Measurements from ENCODE around the gene PCDHA8. TPM values are rescaled to one million over a fixed set of nuclear protein-coding genes. Genes with fewer than 3 reads are reported as not detected.

PCDHA8 gene
- total and polyA plus RNA-seq, 9 of the 15 experiments (the other 6 are each of a cell fraction or from before 2014, with no cell fraction given), result not detected

DNA sequence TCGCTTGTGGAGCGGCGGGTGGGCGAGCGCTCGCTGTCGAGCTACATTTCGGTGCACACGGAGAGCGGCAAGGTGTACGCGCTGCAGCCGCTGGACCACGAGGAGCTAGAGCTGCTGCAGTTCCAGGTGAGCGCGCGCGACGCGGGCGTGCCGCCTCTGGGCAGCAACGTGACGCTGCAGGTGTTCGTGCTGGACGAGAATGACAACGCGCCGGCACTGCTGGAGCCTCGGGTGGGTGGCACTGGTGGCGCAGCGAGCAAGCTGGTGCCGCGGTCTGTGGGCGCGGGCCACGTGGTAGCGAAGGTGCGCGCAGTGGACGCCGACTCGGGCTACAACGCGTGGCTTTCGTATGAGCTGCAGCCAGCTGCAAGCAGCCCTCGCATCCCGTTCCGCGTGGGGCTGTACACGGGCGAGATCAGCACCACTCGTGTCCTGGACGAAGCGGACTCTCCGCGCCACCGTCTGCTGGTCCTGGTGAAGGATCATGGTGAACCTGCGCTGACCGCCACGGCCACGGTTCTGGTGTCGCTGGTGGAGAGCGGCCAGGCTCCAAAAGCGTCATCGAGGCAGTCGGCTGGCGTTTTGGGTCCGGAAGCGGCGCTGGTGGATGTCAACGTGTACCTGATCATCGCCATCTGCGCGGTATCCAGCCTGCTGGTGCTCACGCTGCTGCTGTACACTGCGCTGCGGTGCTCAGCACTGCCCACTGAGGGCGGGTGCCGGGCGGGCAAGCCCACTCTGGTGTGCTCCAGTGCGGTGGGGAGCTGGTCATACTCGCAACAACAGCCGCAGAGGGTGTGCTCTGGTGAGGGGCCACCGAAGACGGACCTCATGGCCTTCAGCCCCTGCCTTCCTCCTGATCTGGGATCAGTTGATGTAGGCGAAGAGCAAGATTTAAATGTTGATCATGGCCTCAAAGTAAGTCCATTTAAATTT lies 2.1 kb downstream of the PCDHA8 start:
- Histone ChIP-seq H3K36me3 (ENCODE audit: control insufficient read depth, insufficient read depth, low read length) (no peaks in the 10 kb centered on the region), H3K4me1 (replicated peaks in 1 of 2; ENCODE audit: control insufficient read depth in 2 of 2, insufficient read depth in 2 of 2, low read length in 2 of 2) (peaks cover 0 to 3% of the 10 kb centered on the region in 2 experiments; a peak in 1 of 5 replicates), H3K79me2 (ENCODE audit: control insufficient read depth, insufficient read depth, low read length) (no peaks in the 10 kb centered on the region), H3K9ac (ENCODE audit: insufficient read depth in 1 of 2, low read depth in 2 of 2, low read length in 2 of 2) (no peak overlapping the region), H3K4me2 (ENCODE audit: insufficient read depth, low read length) (no peak overlapping the region), H3K27ac (ENCODE audit: extremely low read depth, low read depth, low read length) (no peak overlapping the region), H3K27me3 (ENCODE audit: control insufficient read depth in 2 of 2, insufficient read depth in 2 of 2, low read length in 2 of 2) (no peaks in the 10 kb centered on the region), H3K4me3 (no peak overlapping the region), H3K9me3 (replicated peaks; ENCODE audit: control insufficient read depth, insufficient read depth, low read depth, low read length) (no peaks in the 10 kb centered on the region), H2AFZ (ENCODE audit: low read depth, low read length) (no peak overlapping the region), H3K9me1 (ENCODE audit: control insufficient read depth, insufficient read depth, low read length) (no peaks in the 10 kb centered on the region), H4K20me1 (replicated peaks; ENCODE audit: control insufficient read depth, insufficient read depth, low read length) (no peaks in the 10 kb centered on the region)
- in situ Hi-C loops (cut with MboI) (no loop called here), intact Hi-C loops (cut with micrococcal nuclease) (no loop called here)
- no peak for DNase-seq (ENCODE audit: extremely low read depth in 1 of 4, low spot score in 3 of 4)
- no peak for ATAC-seq
- 34% methylated on average over 66 of the region's 87 CpGs for WGBS (ENCODE audit: insufficient coverage, low coverage, missing lambda C conversion rate)
- TF ChIP-seq ZNF263 (CRISPR knock-in tag; IDR thresholded peaks at IDR 0.05; ENCODE audit: borderline replicate concordance), result no peak
- TF ChIP-seq, protein P1, sequence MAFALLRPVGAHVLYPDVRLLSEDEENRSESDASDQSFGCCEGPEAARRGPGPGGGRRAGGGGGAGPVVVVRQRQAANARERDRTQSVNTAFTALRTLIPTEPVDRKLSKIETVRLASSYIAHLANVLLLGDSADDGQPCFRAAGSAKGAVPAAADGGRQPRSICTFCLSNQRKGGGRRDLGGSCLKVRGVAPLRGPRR (CRISPR knock-in tag; IDR thresholded peaks at IDR 0.05), result no peak
- TF ChIP-seq MTF1 (CRISPR knock-in tag; IDR thresholded peaks at IDR 0.05; ENCODE audit: borderline replicate concordance), result no peak
- no peak for TF ChIP-seq POLR2AphosphoS2 (IDR thresholded peaks at IDR 0.05; ENCODE audit: low read length)
- no peak for TF ChIP-seq TAF1 (IDR thresholded peaks at IDR 0.05; ENCODE audit: control insufficient read depth, extremely low read depth, insufficient read depth, low read length, severe bottlenecking)
- no peak for TF ChIP-seq NR2F6 (CRISPR knock-in tag; IDR thresholded peaks at IDR 0.05)
- TF ChIP-seq MAFK (IDR thresholded peaks at IDR 0.05; ENCODE audit: low read length), result no peak
- TF ChIP-seq ZNF444 (CRISPR knock-in tag; IDR thresholded peaks at IDR 0.05), result no peak
- no peak for TF ChIP-seq NUFIP1 (IDR thresholded peaks at IDR 0.05; ENCODE audit: partially characterized antibody)
- no peak for TF ChIP-seq EP400 (IDR thresholded peaks at IDR 0.05)
- no peak for TF ChIP-seq ZNF134 (CRISPR knock-in tag; conservative IDR thresholded peaks at IDR 0.05)
- no peak for TF ChIP-seq KDM5B (IDR thresholded peaks at IDR 0.05; ENCODE audit: insufficient replicate concordance, low read depth, low read length)
- TF ChIP-seq ETV1 (tag; conservative IDR thresholded peaks at IDR 0.05; ENCODE audit: low read depth), result no peak
- no peak for TF ChIP-seq RFX5 (IDR thresholded peaks at IDR 0.05; ENCODE audit: low read depth, low read length)
- no peak for TF ChIP-seq CSDE1 (IDR thresholded peaks at IDR 0.05)
- no TSS peak for BruUV-seq (replicated peaks)
- POLR2A ChIA-PET, result no interaction called here
- CTCF ChIA-PET (ENCODE audit: low intra/inter-chr PET ratio), result no interaction called here
- FAIRE-seq, result no peak
